Natural killer cell treated with Interleukin-12 subunit alpha and Interleukin-12 subunit beta and Interleukin-15 and Interleukin-18, amount 100 ng/mL, for 72 hours (primary cell): ENCODE data around the gene NRXN3. TPM values are rescaled to one million over a fixed set of nuclear protein-coding genes. Genes with fewer than 3 reads are reported as not detected.

Source experiments
- ATAC-seq, 2 donors: fragments of 150-1000 bp; cut with Tn5 transposase in 1 of 2; sonication (Bioruptor Pico), chemical (Tn5 transposase) in 1 of 2; 2 replicates each; pipeline ENCODE4 v1.10.0; 2021
- DNase-seq: peaks from one replicate; pipeline ENCODE4 v3.0.0; 2022; ENCODE audit warnings: low spot score
- H3K27ac Mint-ChIP-seq, 2 donors: 1 replicate in 1 of 2; 2 replicates in 1 of 2; pipeline ENCODE4 v1.8.0; 2022; ENCODE audit warnings: mixed read lengths in 2 of 2, mild to moderate bottlenecking in 1 of 2, moderate library complexity in 1 of 2
- H3K27me3 Mint-ChIP-seq, 2 donors: 1 replicate in 1 of 2; 2 replicates in 1 of 2; pipeline ENCODE4 v1.8.0; 2022; ENCODE audit warnings: mixed read lengths in 2 of 2
- H3K36me3 Mint-ChIP-seq: one replicate; pipeline ENCODE4 v1.8.0; 2022; ENCODE audit warnings: mixed read lengths
- H3K4me1 Mint-ChIP-seq, 2 donors: 1 replicate in 1 of 2; 2 replicates in 1 of 2; pipeline ENCODE4 v1.8.0; 2022; ENCODE audit warnings: low read depth in 2 of 2, mixed read lengths in 2 of 2, mild to moderate bottlenecking in 1 of 2
- H3K4me3 Mint-ChIP-seq: one replicate; pipeline ENCODE4 v1.8.0; 2022; ENCODE audit warnings: mixed read lengths
- H3K9me3 Mint-ChIP-seq: 2 replicates; pipeline ENCODE4 v1.8.0; 2022; ENCODE audit warnings: mixed read lengths
- total RNA-seq, 2 donors: library from RNA; stranded (reverse); gene quantifications; one replicate each; pipeline ENCODE4 v1.2.3, GENCODE V29; 2022

Gene NRXN3
- total RNA-seq, 2 donors from 2014 or later = not detected

- no peaks in the 10 kb centered on the region for H3K27me3 Mint-ChIP-seq
- H3K27ac Mint-ChIP-seq = no peak overlapping the region
- no peaks in the 10 kb centered on the region for H3K4me1 Mint-ChIP-seq
- H3K36me3 Mint-ChIP-seq = no peaks in the 10 kb centered on the region
- DNase-seq = no peak
- H3K4me3 Mint-ChIP-seq = no peak overlapping the region
- peaks cover 17% of the 10 kb centered on the region for H3K9me3 Mint-ChIP-seq
- ATAC-seq = no peak
Observed at GRCh38 chr14:79417961-79418360, 1247.8 kb downstream of the NRXN3 start.

GRCh38 chr14:79418649-79419415 is 1248.7 kb downstream of the NRXN3 start:
- ATAC-seq = no peak
- Mint-ChIP-seq H3K27me3 (no peaks in the 10 kb centered on the region), H3K4me3 (no peak overlapping the region), H3K36me3 (no peaks in the 10 kb centered on the region), H3K9me3 (peaks cover 15% of the 10 kb centered on the region), H3K4me1 (no peaks in the 10 kb centered on the region), H3K27ac (no peak overlapping the region)
- no peak for DNase-seq

- Mint-ChIP-seq H3K27ac (no peak overlapping the region), H3K4me3 (no peak overlapping the region)
Observed at GRCh38 chr14:79419571-79420327, 1249.6 kb downstream of the NRXN3 start.

GRCh38 chr14:79420725-79421124 is 1250.6 kb downstream of the NRXN3 start:
- no peak overlapping the region for H3K27ac Mint-ChIP-seq
- ATAC-seq = no peak
- no peaks in the 10 kb centered on the region for H3K4me1 Mint-ChIP-seq
- H3K9me3 Mint-ChIP-seq = peaks cover 17% of the 10 kb centered on the region
- no peak overlapping the region for H3K4me3 Mint-ChIP-seq
- no peak for DNase-seq
- no peaks in the 10 kb centered on the region for H3K36me3 Mint-ChIP-seq
- no peaks in the 10 kb centered on the region for H3K27me3 Mint-ChIP-seq

More at GRCh38 chr14:79419571-79420327, 1249.6 kb downstream of the NRXN3 start:
- Mint-ChIP-seq H3K9me3 (peaks cover 15% of the 10 kb centered on the region), H3K4me1 (no peaks in the 10 kb centered on the region), H3K27me3 (no peaks in the 10 kb centered on the region), H3K36me3 (no peaks in the 10 kb centered on the region)
- no peak for ATAC-seq
- no peak for DNase-seq

- Mint-ChIP-seq H3K36me3 (no peaks in the 10 kb centered on the region), H3K27ac (no peak overlapping the region), H3K4me3 (no peak overlapping the region), H3K4me1 (no peaks in the 10 kb centered on the region), H3K9me3 (peaks cover 19% of the 10 kb centered on the region), H3K27me3 (no peaks in the 10 kb centered on the region)
- DNase-seq (no peak), ATAC-seq (no peak)
Observed at GRCh38 chr14:79421811-79422210, 1251.6 kb downstream of the NRXN3 start.

DNA sequence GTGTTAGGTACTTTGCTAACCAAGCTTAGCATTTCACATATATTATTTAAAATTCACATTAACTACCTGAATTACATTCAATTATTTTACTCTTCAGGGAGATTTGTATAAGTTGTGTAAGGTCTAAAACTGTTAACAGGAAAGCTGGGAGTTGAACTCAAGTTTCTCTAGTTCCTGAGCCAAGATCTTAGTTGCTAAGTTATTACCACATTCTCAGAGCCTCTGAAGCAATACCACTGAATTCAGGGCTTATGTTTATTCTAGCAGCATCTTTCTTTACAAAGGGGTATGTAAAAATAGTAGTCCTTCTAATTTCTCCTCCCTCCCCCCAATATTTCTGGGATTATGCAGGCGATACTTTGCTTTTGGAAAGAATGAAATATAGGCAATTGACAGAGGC is 1254.3 kb downstream of the NRXN3 start:
- Mint-ChIP-seq H3K9me3 (peaks cover 12% of the 10 kb centered on the region), H3K4me1 (no peaks in the 10 kb centered on the region), H3K27me3 (no peaks in the 10 kb centered on the region), H3K36me3 (no peaks in the 10 kb centered on the region), H3K27ac (no peak overlapping the region), H3K4me3 (no peak overlapping the region)
- no peak for DNase-seq
- ATAC-seq = no peak

- DNase-seq (no peak), ATAC-seq (no peak)
- Mint-ChIP-seq H3K4me1 (no peaks in the 10 kb centered on the region), H3K27ac (no peak overlapping the region), H3K9me3 (peaks cover 7% of the 10 kb centered on the region), H3K36me3 (no peaks in the 10 kb centered on the region), H3K27me3 (no peaks in the 10 kb centered on the region), H3K4me3 (no peak overlapping the region)
Observed at GRCh38 chr14:79426103-79426755, 1256.1 kb downstream of the NRXN3 start.

GRCh38 chr14:79432640-79433039 is 1262.5 kb downstream of the NRXN3 start:
- no peaks in the 10 kb centered on the region for H3K4me1 Mint-ChIP-seq
- no peak for DNase-seq
- H3K9me3 Mint-ChIP-seq = no peaks in the 10 kb centered on the region
- H3K27me3 Mint-ChIP-seq = no peaks in the 10 kb centered on the region
- H3K4me3 Mint-ChIP-seq = no peak overlapping the region
- no peak overlapping the region for H3K27ac Mint-ChIP-seq
- no peak for ATAC-seq
- no peaks in the 10 kb centered on the region for H3K36me3 Mint-ChIP-seq

GRCh38 chr14:79436335-79436734 is 1266.2 kb downstream of the NRXN3 start:
- no peak for DNase-seq
- H3K36me3 Mint-ChIP-seq = no peaks in the 10 kb centered on the region
- no peak overlapping the region for H3K27ac Mint-ChIP-seq
- peaks cover 5% of the 10 kb centered on the region for H3K9me3 Mint-ChIP-seq
- no peaks in the 10 kb centered on the region for H3K27me3 Mint-ChIP-seq
- H3K4me1 Mint-ChIP-seq = no peaks in the 10 kb centered on the region
- ATAC-seq = no peak
- no peak overlapping the region for H3K4me3 Mint-ChIP-seq

DNA sequence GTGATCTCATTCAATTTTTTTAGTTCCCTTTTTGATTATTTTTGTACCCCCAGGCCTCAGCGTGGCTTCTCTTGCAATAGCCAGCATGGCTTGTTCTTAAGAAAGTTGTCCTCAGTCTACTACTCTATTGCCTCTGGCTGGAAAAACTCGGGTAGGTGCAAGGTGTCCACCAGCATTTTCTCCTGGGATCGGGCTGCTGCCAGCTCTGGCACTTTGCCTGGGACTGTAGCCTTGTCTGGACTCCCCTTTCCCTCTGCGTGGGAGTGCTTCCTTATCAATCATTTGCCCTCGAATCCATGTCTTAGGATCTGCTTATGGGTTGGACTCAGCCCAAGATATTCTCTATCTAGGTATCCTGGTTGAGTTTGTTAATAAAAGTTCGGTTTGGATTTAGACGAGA is 1267.8 kb downstream of the NRXN3 start:
- Mint-ChIP-seq H3K4me1 (no peaks in the 10 kb centered on the region), H3K27me3 (no peaks in the 10 kb centered on the region), H3K36me3 (no peaks in the 10 kb centered on the region), H3K9me3 (peaks cover 5% of the 10 kb centered on the region), H3K4me3 (no peak overlapping the region), H3K27ac (no peak overlapping the region)
- no peak for DNase-seq
- no peak for ATAC-seq

- no peaks in the 10 kb centered on the region for H3K27me3 Mint-ChIP-seq
Observed at GRCh38 chr14:79438696-79439342, 1268.6 kb downstream of the NRXN3 start.

GRCh38 chr14:79442786-79443185 is 1272.6 kb downstream of the NRXN3 start:
- DNase-seq (no peak), ATAC-seq (no peak)
- no peaks in the 10 kb centered on the region for H3K27me3 Mint-ChIP-seq
- H3K27ac Mint-ChIP-seq = no peak overlapping the region
- no peaks in the 10 kb centered on the region for H3K4me1 Mint-ChIP-seq
- H3K9me3 Mint-ChIP-seq = peaks cover 11% of the 10 kb centered on the region
- no peak overlapping the region for H3K4me3 Mint-ChIP-seq
- H3K36me3 Mint-ChIP-seq = no peaks in the 10 kb centered on the region

More at GRCh38 chr14:79438696-79439342, 1268.6 kb downstream of the NRXN3 start:
- Mint-ChIP-seq H3K9me3 (peaks cover 5% of the 10 kb centered on the region), H3K36me3 (no peaks in the 10 kb centered on the region), H3K4me1 (no peaks in the 10 kb centered on the region), H3K4me3 (no peak overlapping the region), H3K27ac (no peak overlapping the region)
- DNase-seq (no peak), ATAC-seq (no peak)

DNA sequence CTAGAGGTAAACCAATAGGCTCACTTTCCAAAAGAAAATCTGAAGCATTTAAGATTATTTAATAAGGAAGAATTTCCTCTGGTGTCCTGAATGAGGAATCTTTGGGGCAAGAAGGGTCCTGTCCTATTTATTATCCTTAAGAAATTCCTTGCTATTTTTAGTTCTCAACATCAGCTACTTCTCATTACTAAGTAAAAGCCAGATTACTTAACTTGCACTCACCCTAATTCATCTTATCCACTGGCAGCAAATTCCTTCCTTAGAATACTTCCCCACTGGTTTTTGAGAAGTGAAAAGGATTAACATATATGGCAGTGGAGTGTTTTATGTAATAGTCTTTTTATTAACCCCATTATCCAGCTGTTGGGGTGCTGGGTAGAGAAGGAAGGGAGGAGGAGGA is 1273.4 kb downstream of the NRXN3 start:
- peaks cover 10% of the 10 kb centered on the region for H3K9me3 Mint-ChIP-seq
- no peaks in the 10 kb centered on the region for H3K4me1 Mint-ChIP-seq
- H3K36me3 Mint-ChIP-seq = no peaks in the 10 kb centered on the region
- DNase-seq (no peak), ATAC-seq (no peak)
- no peak overlapping the region for H3K4me3 Mint-ChIP-seq
- H3K27me3 Mint-ChIP-seq = no peaks in the 10 kb centered on the region
- no peak overlapping the region for H3K27ac Mint-ChIP-seq

- H3K4me3 Mint-ChIP-seq = no peak overlapping the region
- H3K4me1 Mint-ChIP-seq = no peaks in the 10 kb centered on the region
- H3K36me3 Mint-ChIP-seq = no peaks in the 10 kb centered on the region
- H3K9me3 Mint-ChIP-seq = peaks cover 13% of the 10 kb centered on the region
- DNase-seq = no peak
- H3K27ac Mint-ChIP-seq = no peak overlapping the region
- ATAC-seq = no peak
- no peaks in the 10 kb centered on the region for H3K27me3 Mint-ChIP-seq
Observed at GRCh38 chr14:79448960-79449359, 1278.8 kb downstream of the NRXN3 start.
